ENCODE measurements around the gene COL12A1. TPM values are rescaled to one million over a fixed set of nuclear protein-coding genes. Genes with fewer than 3 reads are reported as not detected.

The COL12A1 gene
- total RNA-seq, 4 donors from 2014 or later: 17.2 to 30.5 (median 22.4) TPM

- peaks cover 0 to 3% of the 10 kb centered on the region in 2 donors for H3K4me1 ChIP-seq
- no peak for ATAC-seq
Observed at GRCh38 chr6:75211920-75212590, 6.2 kb upstream of the COL12A1 start.

DNA sequence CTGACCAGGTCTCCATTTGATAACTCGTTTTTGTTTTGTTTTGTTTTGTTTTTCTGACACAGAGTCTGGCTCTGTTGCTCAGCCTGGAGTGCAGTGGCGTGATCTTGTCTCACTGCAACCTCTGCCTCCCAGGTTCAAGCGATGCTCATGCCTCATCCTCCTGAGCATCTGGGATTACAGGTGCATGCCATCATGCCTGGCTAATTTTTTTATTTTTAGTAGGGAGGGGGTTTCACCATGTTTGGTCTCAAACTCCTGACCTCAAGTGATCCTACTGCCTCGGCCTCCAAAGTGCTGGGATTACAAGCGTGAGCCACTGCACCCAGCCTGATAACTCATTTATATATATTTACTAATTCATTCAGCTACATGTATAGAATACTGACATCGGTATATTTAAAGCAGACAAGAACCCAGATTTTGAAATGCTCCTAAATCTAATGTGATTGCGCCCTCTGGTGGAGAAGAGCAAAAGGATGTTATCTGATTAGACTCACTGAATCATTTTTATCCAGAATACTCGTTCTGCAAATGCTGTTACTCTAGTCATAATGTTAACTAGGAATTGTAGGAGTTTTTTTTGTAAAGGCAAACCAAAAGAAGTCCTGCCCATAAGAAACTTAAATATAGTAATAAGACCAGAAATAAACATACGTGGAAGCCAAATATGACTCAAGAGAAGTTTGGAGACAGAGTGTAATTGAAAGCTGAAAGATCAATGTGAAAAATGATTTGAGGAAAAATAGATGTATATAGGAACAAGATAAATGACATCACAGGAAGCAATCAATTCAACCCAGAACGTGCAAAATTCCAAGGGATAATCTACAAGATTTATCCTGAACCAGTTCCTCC, 5.3 kb upstream of the COL12A1 start:
- Histone ChIP-seq H3K4me3 (no peak overlapping the region), H3K9me3 (no peaks in the 10 kb centered on the region), H3K4me1 (peaks cover 0 to 4% of the 10 kb centered on the region in 2 donors), H3K27me3 (peaks cover 0 to 14% (median 10%) of the 10 kb centered on the region in 3 donors), H3K36me3 (no peaks in the 10 kb centered on the region), H3K27ac (no peak overlapping the region)
- DNase-seq (no peak), ATAC-seq (no peak)
- no peak for TF ChIP-seq POLR2A (IDR thresholded peaks at IDR 0.05)
- TF ChIP-seq, protein P1, sequence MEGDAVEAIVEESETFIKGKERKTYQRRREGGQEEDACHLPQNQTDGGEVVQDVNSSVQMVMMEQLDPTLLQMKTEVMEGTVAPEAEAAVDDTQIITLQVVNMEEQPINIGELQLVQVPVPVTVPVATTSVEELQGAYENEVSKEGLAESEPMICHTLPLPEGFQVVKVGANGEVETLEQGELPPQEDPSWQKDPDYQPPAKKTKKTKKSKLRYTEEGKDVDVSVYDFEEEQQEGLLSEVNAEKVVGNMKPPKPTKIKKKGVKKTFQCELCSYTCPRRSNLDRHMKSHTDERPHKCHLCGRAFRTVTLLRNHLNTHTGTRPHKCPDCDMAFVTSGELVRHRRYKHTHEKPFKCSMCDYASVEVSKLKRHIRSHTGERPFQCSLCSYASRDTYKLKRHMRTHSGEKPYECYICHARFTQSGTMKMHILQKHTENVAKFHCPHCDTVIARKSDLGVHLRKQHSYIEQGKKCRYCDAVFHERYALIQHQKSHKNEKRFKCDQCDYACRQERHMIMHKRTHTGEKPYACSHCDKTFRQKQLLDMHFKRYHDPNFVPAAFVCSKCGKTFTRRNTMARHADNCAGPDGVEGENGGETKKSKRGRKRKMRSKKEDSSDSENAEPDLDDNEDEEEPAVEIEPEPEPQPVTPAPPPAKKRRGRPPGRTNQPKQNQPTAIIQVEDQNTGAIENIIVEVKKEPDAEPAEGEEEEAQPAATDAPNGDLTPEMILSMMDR (IDR thresholded peaks at IDR 0.05 in 4 of 5, conservative IDR thresholded peaks at IDR 0.05 in 1 of 5): peak; percentile 53 to 81 (median 63)
- intact Hi-C loops (cut with DNase I; ENCODE audit: low total_unique reads): no loop called here
- in situ Hi-C loops (cut with MboI; ENCODE audit: low sequenced_read_pairs in 4 of 4): loop anchor here (10.0 to 25.0 kb wide), 7 partner anchors 799 to 1549 kb away; partner anchors contain the start of gene SLC17A5 (in 1 of the 4)

More at GRCh38 chr6:75211920-75212590, 6.2 kb upstream of the COL12A1 start:
- no peak for DNase-seq
- TF ChIP-seq, protein P1 (IDR thresholded peaks at IDR 0.05 in 4 of 5, conservative IDR thresholded peaks at IDR 0.05 in 1 of 5): no peak
- TF ChIP-seq POLR2A (IDR thresholded peaks at IDR 0.05): no peak
- no peaks in the 10 kb centered on the region for H3K9me3 ChIP-seq
- peaks cover 0 to 7% (median 3%) of the 10 kb centered on the region in 3 donors for H3K27me3 ChIP-seq
- no peak overlapping the region for H3K4me3 ChIP-seq
- no peak overlapping the region for H3K27ac ChIP-seq
- in situ Hi-C loops (cut with MboI; ENCODE audit: low sequenced_read_pairs in 4 of 4): loop anchor here (10.0 to 25.0 kb wide), 7 partner anchors 800 to 1550 kb away; partner anchors contain the start of gene SLC17A5 (in 1 of the 4)
- no peaks in the 10 kb centered on the region for H3K36me3 ChIP-seq
- intact Hi-C loops (cut with DNase I; ENCODE audit: low total_unique reads): no loop called here

DNA sequence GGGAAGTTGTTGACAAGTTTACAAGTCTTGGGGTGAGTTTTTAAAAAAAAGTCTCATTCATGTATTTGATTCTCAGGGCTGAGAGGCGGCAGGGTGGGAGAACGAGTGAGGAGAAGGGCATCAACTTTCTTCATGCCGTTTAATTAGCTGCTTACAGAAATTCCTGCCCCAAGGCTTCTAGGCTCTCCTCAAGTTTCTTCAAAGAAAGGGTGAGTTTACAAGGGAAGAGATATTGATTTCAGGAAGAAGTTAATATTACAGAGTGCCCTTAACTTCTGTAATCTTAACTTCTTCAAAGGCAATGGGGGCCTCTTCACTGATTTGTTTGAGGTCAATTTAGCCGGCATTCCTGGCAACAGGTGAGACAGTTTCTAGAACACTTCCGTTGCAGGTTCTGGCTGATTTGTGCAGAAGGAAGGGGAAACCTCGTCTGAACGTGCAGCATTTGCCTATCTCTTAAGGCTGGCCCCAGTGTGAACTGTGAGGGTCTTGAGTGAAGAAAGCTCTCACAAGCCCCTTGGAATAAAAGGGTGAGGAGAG, 3.4 kb upstream of the COL12A1 start:
- Histone ChIP-seq H3K36me3 (no peaks in the 10 kb centered on the region), H3K27me3 (peaks cover 13 to 32% (median 25%) of the 10 kb centered on the region in 3 donors), H3K4me1 (peaks cover 5 to 21% of the 10 kb centered on the region in 2 donors), H3K4me3 (no peak overlapping the region), H3K27ac (no peak overlapping the region), H3K9me3 (no peaks in the 10 kb centered on the region)
- TF ChIP-seq, protein P1 (IDR thresholded peaks at IDR 0.05 in 4 of 5, conservative IDR thresholded peaks at IDR 0.05 in 1 of 5): no peak
- TF ChIP-seq POLR2A (IDR thresholded peaks at IDR 0.05): no peak
- DNase-seq: no peak
- in situ Hi-C loops (cut with MboI; ENCODE audit: low sequenced_read_pairs in 4 of 4) (loop anchor here (10.0 to 25.0 kb wide), 9 partner anchors 454 to 1547 kb away; partner anchors contain the start of gene SLC17A5 (in 1 of the 4)), intact Hi-C loops (cut with DNase I; ENCODE audit: low total_unique reads) (loop anchor here (1.0 to 10.0 kb wide), 9 partner anchors 112 to 1694 kb away; no protein-coding TSS in a partner anchor)
- ATAC-seq: no peak

Measured in gastrocnemius medialis (tissue), 4 donors.